SJSA1 (cell line): ENCODE measurements around the gene SOCS3. TPM values are rescaled to one million over a fixed set of nuclear protein-coding genes. Genes with fewer than 3 reads are reported as not detected.

Experiments
- DNase-seq, 2 experiments: peaks; one replicate each; pipeline ENCODE4 v3.0.0-alpha.2; 2015 to 2020; ENCODE audit warnings: low spot score in 2 of 2, low read depth in 1 of 2
- H3K27ac ChIP-seq: fragments of 250-450 bp; sonication (Bioruptor Pico); 2 replicates; pipeline ENCODE4 v1.5.1; 2020; ENCODE audit warnings: mild to moderate bottlenecking, moderate library complexity
- H3K27me3 ChIP-seq: fragments of 250-450 bp; sonication (Bioruptor Pico); replicated peaks from 2 replicates; pipeline ENCODE4 v1.5.1; 2020; ENCODE audit warnings: mild to moderate bottlenecking, moderate library complexity
- H3K36me3 ChIP-seq: fragments of 250-450 bp; sonication (Bioruptor Pico); 2 replicates; pipeline ENCODE4 v1.5.1; 2020; ENCODE audit warnings: mild to moderate bottlenecking
- H3K4me1 ChIP-seq: fragments of 250-450 bp; sonication (Bioruptor Pico); replicated peaks from 2 replicates; pipeline ENCODE4 v1.6.1; 2021; ENCODE audit warnings: mild to moderate bottlenecking
- H3K4me3 ChIP-seq: fragments of 250-450 bp; sonication (Bioruptor Pico); 2 replicates; pipeline ENCODE4 v1.5.1; 2020; ENCODE audit warnings: mild to moderate bottlenecking
- H3K9me3 ChIP-seq: fragments of 250-450 bp; sonication (Bioruptor Pico); replicated peaks from 2 replicates; pipeline ENCODE4 v1.5.1; 2020; ENCODE audit warnings: mild to moderate bottlenecking
- total RNA-seq: library from RNA; depleted of rRNA; stranded (reverse); fragments of >200 nt; shearing (Covaris generic); gene quantifications from 2 replicates; pipeline ENCODE4 v1.2.3, GENCODE V29; 2014

The SOCS3 gene
- total RNA-seq, 1 experiment from 2014 or later = 71.9 TPM

GRCh38 chr17:78357672-78358537 is 2.0 kb downstream of the SOCS3 start:
- Histone ChIP-seq H3K9me3 (no peaks in the 10 kb centered on the region), H3K4me3 (peak overlapping the region; percentile 89), H3K4me1 (peaks cover 64% of the 10 kb centered on the region), H3K27ac (no peak overlapping the region), H3K36me3 (peaks cover 62% of the 10 kb centered on the region), H3K27me3 (no peaks in the 10 kb centered on the region)
- DNase-seq = peak; percentile 62 to 65

GRCh38 chr17:78357177-78357586 is 2.7 kb downstream of the SOCS3 start:
- H3K27me3 ChIP-seq = no peaks in the 10 kb centered on the region
- peaks cover 65% of the 10 kb centered on the region for H3K36me3 ChIP-seq
- peak; percentile 91 to 97 for DNase-seq
- peak overlapping the region; percentile 89 for H3K4me3 ChIP-seq
- H3K27ac ChIP-seq = peak overlapping the region; percentile 8; the same call in 1 of the 2 replicates
- no peaks in the 10 kb centered on the region for H3K9me3 ChIP-seq
- H3K4me1 ChIP-seq = peaks cover 70% of the 10 kb centered on the region

GRCh38 chr17:78356101-78356713 is 3.7 kb downstream of the SOCS3 start:
- Histone ChIP-seq H3K4me3 (no peak overlapping the region), H3K27me3 (no peaks in the 10 kb centered on the region), H3K9me3 (no peaks in the 10 kb centered on the region), H3K36me3 (peaks cover 67% of the 10 kb centered on the region), H3K27ac (peak overlapping the region; percentile 22; the same call in 1 of the 2 replicates), H3K4me1 (peaks cover 79% of the 10 kb centered on the region)
- DNase-seq = peak; percentile 61 to 89

GRCh38 chr17:78355701-78356100 is 4.2 kb downstream of the SOCS3 start:
- no peaks in the 10 kb centered on the region for H3K27me3 ChIP-seq
- H3K9me3 ChIP-seq = no peaks in the 10 kb centered on the region
- no peak overlapping the region for H3K4me3 ChIP-seq
- no peak for DNase-seq
- peaks cover 76% of the 10 kb centered on the region for H3K4me1 ChIP-seq
- H3K27ac ChIP-seq = no peak overlapping the region; the same call in 1 of the 2 replicates
- peaks cover 67% of the 10 kb centered on the region for H3K36me3 ChIP-seq

- Histone ChIP-seq H3K36me3 (peaks cover 67% of the 10 kb centered on the region), H3K9me3 (no peaks in the 10 kb centered on the region), H3K4me1 (peaks cover 71% of the 10 kb centered on the region), H3K4me3 (no peak overlapping the region), H3K27ac (no peak overlapping the region), H3K27me3 (no peaks in the 10 kb centered on the region)
- no peak for DNase-seq
Observed at GRCh38 chr17:78355045-78355641, 4.7 kb downstream of the SOCS3 start.

GRCh38 chr17:78353834-78354233 is 6.0 kb downstream of the SOCS3 start:
- Histone ChIP-seq H3K4me1 (peaks cover 71% of the 10 kb centered on the region), H3K9me3 (no peaks in the 10 kb centered on the region), H3K27me3 (no peaks in the 10 kb centered on the region), H3K27ac (peak overlapping the region; percentile 67), H3K36me3 (peaks cover 56% of the 10 kb centered on the region), H3K4me3 (peak overlapping the region; percentile 19; the same call in 1 of the 2 replicates)
- no peak for DNase-seq

GRCh38 chr17:78351449-78352006 is 8.3 kb downstream of the SOCS3 start:
- Histone ChIP-seq H3K9me3 (no peaks in the 10 kb centered on the region), H3K36me3 (peaks cover 34% of the 10 kb centered on the region), H3K4me3 (no peak overlapping the region), H3K4me1 (peaks cover 53% of the 10 kb centered on the region), H3K27ac (peak overlapping the region; percentile 76; the same call in 1 of the 2 replicates), H3K27me3 (no peaks in the 10 kb centered on the region)
- DNase-seq = no peak

- Histone ChIP-seq H3K4me3 (no peak overlapping the region), H3K4me1 (peaks cover 43% of the 10 kb centered on the region), H3K27me3 (no peaks in the 10 kb centered on the region), H3K9me3 (no peaks in the 10 kb centered on the region), H3K27ac (no peak overlapping the region), H3K36me3 (peaks cover 21% of the 10 kb centered on the region)
- no peak for DNase-seq
Observed at GRCh38 chr17:78349891-78350642, 9.8 kb downstream of the SOCS3 start.

- no peaks in the 10 kb centered on the region for H3K9me3 ChIP-seq
- H3K36me3 ChIP-seq = 0 out of 2 replicates have a peak, but pooled peaks cover 6% of the 10 kb centered on the region
- no peaks in the 10 kb centered on the region for H3K27me3 ChIP-seq
- no peak overlapping the region for H3K4me3 ChIP-seq
- no peak for DNase-seq
- peaks cover 34% of the 10 kb centered on the region for H3K4me1 ChIP-seq
- H3K27ac ChIP-seq = no peak overlapping the region
Observed at GRCh38 chr17:78348055-78348770, 11.7 kb downstream of the SOCS3 start.

GRCh38 chr17:78347453-78347852 is 12.4 kb downstream of the SOCS3 start:
- H3K27me3 ChIP-seq = no peaks in the 10 kb centered on the region
- no peak for DNase-seq
- H3K36me3 ChIP-seq = 0 out of 2 replicates have a peak, but pooled peaks cover 4% of the 10 kb centered on the region
- peaks cover 35% of the 10 kb centered on the region for H3K4me1 ChIP-seq
- H3K9me3 ChIP-seq = no peaks in the 10 kb centered on the region
- H3K4me3 ChIP-seq = no peak overlapping the region
- no peak overlapping the region for H3K27ac ChIP-seq

GRCh38 chr17:78346605-78347250 is 13.1 kb downstream of the SOCS3 start:
- no peak overlapping the region for H3K4me3 ChIP-seq
- H3K36me3 ChIP-seq = no peaks in the 10 kb centered on the region
- H3K4me1 ChIP-seq = peaks cover 35% of the 10 kb centered on the region
- no peak for DNase-seq
- H3K9me3 ChIP-seq = no peaks in the 10 kb centered on the region
- no peaks in the 10 kb centered on the region for H3K27me3 ChIP-seq
- no peak overlapping the region for H3K27ac ChIP-seq

- Histone ChIP-seq H3K27me3 (no peaks in the 10 kb centered on the region), H3K4me1 (peaks cover 35% of the 10 kb centered on the region), H3K27ac (no peak overlapping the region), H3K9me3 (no peaks in the 10 kb centered on the region), H3K4me3 (no peak overlapping the region), H3K36me3 (no peaks in the 10 kb centered on the region)
- no peak for DNase-seq
Observed at GRCh38 chr17:78345791-78346494, 13.9 kb downstream of the SOCS3 start.
